Spleen (tissue), 11 donors: ENCODE measurements around the gene CNTNAP2. TPM values are rescaled to one million over a fixed set of nuclear protein-coding genes. Genes with fewer than 3 reads are reported as not detected.

Experiments
- DNase-seq: peaks from one replicate; pipeline ENCODE4 v3.0.0-alpha.2; 2020
- H3K27ac ChIP-seq, 8 donors: fragments of 200-600 bp; sonication (generic) in 7 of 8; 1 replicate in 4 of 8; 2 replicates in 4 of 8; pipeline versions ENCODE4 v1.5.0 to v1.8.0; 2016 to 2021; ENCODE audit warnings: inconsistent platforms in 4 of 8, mild to moderate bottlenecking in 4 of 8, moderate library complexity in 1 of 8
- H3K27me3 ChIP-seq, 7 donors: fragments of 200-600 bp; sonication (generic) in 6 of 7; replicated peaks in 1 of 7; 1 replicate in 4 of 7; 2 replicates in 3 of 7; pipeline versions ENCODE4 v1.5.0 to v1.8.0; 2016 to 2021; ENCODE audit warnings: inconsistent platforms in 3 of 7, mild to moderate bottlenecking in 1 of 7
- H3K36me3 ChIP-seq, 6 donors: fragments of 200-600 bp; sonication (generic) in 5 of 6; 1 replicate in 4 of 6; 2 replicates in 2 of 6; pipeline versions ENCODE4 v1.5.0 to v1.8.0; 2016 to 2021; ENCODE audit warnings: inconsistent platforms in 2 of 6
- H3K4me1 ChIP-seq, 6 donors: fragments of 200-600 bp; sonication (generic) in 5 of 6; 1 replicate in 3 of 6; 2 replicates in 3 of 6; pipeline versions ENCODE4 v1.5.0 to v1.8.0; 2016 to 2021; ENCODE audit warnings: inconsistent platforms in 3 of 6
- H3K4me3 ChIP-seq, 8 donors: fragments of 200-600 bp; sonication (generic) in 7 of 8; 1 replicate in 4 of 8; 2 replicates in 4 of 8; pipeline versions ENCODE4 v1.5.0 to v1.8.0; 2016 to 2021; ENCODE audit warnings: inconsistent platforms in 4 of 8, mild to moderate bottlenecking in 4 of 8, moderate library complexity in 2 of 8
- H3K9me3 ChIP-seq, 8 donors: fragments of 200-600 bp; sonication (generic) in 7 of 8; 1 replicate in 4 of 8; 2 replicates in 4 of 8; pipeline versions ENCODE4 v1.5.0 to v1.8.0; 2016 to 2021; ENCODE audit warnings: inconsistent platforms in 4 of 8
- POLR2A ChIP-seq, 3 donors: fragments of 450-650 bp; IDR thresholded peaks; one replicate each; pipeline ENCODE4 v1.5.1; 2017; ENCODE audit warnings: antibody characterized with exemption in 3 of 3, mild to moderate bottlenecking in 1 of 3
- POLR2AphosphoS5 ChIP-seq, 3 donors: sonication (generic); formaldehyde crosslinking; IDR thresholded peaks; one replicate each; pipeline ENCODE4 v1.5.1; 2017; ENCODE audit warnings: antibody characterized with exemption in 3 of 3
- WGBS, 5 donors: extraction: QIAGEN DNeasy Blood & Tissue Kit in 3 of 5; methylation state at CpG; one replicate each; pipeline versions ENCODE4 v1.1.5 to v1.1.7; 2013 to 2018; 5-methylcytosine and 5-hydroxymethylcytosine counted together
- intact Hi-C: fragments of 100-400 bp; cut with DNase I; formaldehyde crosslinking; loops from one replicate; pipeline ENCODE4 v1.15.0; 2023; ENCODE audit warnings: low total_unique reads
- polyA plus RNA-seq, 3 donors: library from polyadenylated mRNA; stranded (reverse); fragments of 200-250 nt; gene quantifications; one replicate each; pipeline ENCODE4 v1.2.1, GENCODE V29; 2013
- total RNA-seq, 7 donors: library from RNA; depleted of rRNA in 3 of 7; stranded (reverse); fragments of >200 nt in 3 of 7; fragmentation: NEBNext Ultra II Directional in 4 of 7; extraction: Animal tissue kit (Norgen Biotek cat#: 25700) in 4 of 7; gene quantifications; one replicate each; pipeline versions ENCODE4 v1.1.0 to v1.2.1, GENCODE V29; 2016 to 2021
- TF ChIP-seq, protein P1 (sequence below), 11 experiments: fragments of 200-600 bp in 7 of 11; fragments of 450-650 bp in 4 of 11; sonication (generic) in 4 of 11; IDR thresholded peaks in 8 of 11; conservative IDR thresholded peaks in 3 of 11; 1 replicate in 7 of 11; 2 replicates in 4 of 11; pipeline versions ENCODE4 v1.4.0 to v1.8.0; 2016 to 2021; ENCODE audit warnings: antibody characterized with exemption in 11 of 11, inconsistent platforms in 4 of 11, mild to moderate bottlenecking in 1 of 11
- donor health status: healthy with polysubstance abuse.
- donor health status: DM: no; HTN: no; CAD: no; lungs with moderate emphysema.
- donor health status: DM: no; HTN: no; CAD: no.
- donor health status: Bipolar disorder and iron deficiency.
- donor health status: healthy.
- donor health status: DM: no; HTN: no; CAD: no.
- donor health status: DM: yes; HTN: yes; CAD: no.

The CNTNAP2 gene
- total and polyA plus RNA-seq, 10 donors = 0.13 to 2.0 (median 0.82) TPM

DNA sequence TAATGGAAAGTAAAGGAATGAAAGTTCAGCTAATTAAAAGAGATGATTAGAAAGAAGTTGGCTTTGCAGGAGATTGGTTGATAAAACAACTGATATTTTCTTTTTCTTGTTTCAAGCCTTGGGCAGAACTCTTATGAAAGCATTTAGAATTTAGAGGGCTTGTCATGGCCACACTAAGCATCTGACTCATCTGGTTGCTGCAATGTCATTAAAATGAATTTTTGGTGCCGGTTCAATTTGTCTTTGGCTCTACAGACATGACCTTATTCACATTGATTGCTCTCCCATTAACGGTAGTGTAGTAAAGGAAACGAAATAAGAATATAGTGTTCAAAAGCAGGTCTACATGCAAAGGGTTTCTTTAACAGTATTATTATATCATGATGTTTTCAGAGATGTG, 1461.6 kb downstream of the CNTNAP2 start:
- H3K36me3 ChIP-seq = no peaks in the 10 kb centered on the region
- no peak for DNase-seq
- 83 to 94% (median 87%) methylated on average over 3 of the region's 3 CpGs for WGBS, 5 donors
- H3K27me3 ChIP-seq = no peaks in the 10 kb centered on the region
- no peaks in the 10 kb centered on the region for H3K9me3 ChIP-seq
- TF ChIP-seq POLR2A (IDR thresholded peaks at IDR 0.05) (no peak), POLR2AphosphoS5 (IDR thresholded peaks at IDR 0.05) (no peak)
- TF ChIP-seq, protein P1, sequence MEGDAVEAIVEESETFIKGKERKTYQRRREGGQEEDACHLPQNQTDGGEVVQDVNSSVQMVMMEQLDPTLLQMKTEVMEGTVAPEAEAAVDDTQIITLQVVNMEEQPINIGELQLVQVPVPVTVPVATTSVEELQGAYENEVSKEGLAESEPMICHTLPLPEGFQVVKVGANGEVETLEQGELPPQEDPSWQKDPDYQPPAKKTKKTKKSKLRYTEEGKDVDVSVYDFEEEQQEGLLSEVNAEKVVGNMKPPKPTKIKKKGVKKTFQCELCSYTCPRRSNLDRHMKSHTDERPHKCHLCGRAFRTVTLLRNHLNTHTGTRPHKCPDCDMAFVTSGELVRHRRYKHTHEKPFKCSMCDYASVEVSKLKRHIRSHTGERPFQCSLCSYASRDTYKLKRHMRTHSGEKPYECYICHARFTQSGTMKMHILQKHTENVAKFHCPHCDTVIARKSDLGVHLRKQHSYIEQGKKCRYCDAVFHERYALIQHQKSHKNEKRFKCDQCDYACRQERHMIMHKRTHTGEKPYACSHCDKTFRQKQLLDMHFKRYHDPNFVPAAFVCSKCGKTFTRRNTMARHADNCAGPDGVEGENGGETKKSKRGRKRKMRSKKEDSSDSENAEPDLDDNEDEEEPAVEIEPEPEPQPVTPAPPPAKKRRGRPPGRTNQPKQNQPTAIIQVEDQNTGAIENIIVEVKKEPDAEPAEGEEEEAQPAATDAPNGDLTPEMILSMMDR (IDR thresholded peaks at IDR 0.05 in 8 of 11, conservative IDR thresholded peaks at IDR 0.05 in 3 of 11) = no peak
- intact Hi-C loops = no loop called here
- H3K4me3 ChIP-seq = no peak overlapping the region
- H3K27ac ChIP-seq = no peak overlapping the region
- H3K4me1 ChIP-seq = no peaks in the 10 kb centered on the region

DNA sequence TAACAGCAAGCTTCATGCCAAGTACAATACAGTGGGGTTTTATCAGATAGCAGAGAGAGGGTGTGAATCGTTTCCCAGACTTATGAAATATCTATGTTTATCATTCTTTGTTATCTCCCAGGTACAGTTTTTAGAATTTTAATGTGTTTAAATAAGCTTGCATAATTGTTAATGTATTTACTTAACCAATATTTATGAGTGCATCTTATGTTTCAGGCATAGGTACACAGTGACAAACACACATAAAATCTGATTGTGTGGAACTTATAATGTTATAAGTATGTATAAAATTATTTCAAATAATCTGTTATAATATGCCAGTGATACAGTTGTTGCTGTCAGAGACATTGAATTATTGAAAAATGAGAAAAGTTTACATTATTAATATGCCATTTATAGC, 1462.5 kb downstream of the CNTNAP2 start:
- no peak overlapping the region for H3K4me3 ChIP-seq
- no peak for DNase-seq
- no peaks in the 10 kb centered on the region for H3K4me1 ChIP-seq
- no peaks in the 10 kb centered on the region for H3K27me3 ChIP-seq
- no peaks in the 10 kb centered on the region for H3K9me3 ChIP-seq
- no peak overlapping the region for H3K27ac ChIP-seq
- H3K36me3 ChIP-seq = no peaks in the 10 kb centered on the region
- intact Hi-C loops = no loop called here
- WGBS, 5 donors = 51 to 90% (median 77%) methylated on average over 1 of the region's 1 CpG
- no peak for TF ChIP-seq POLR2AphosphoS5 (IDR thresholded peaks at IDR 0.05)
- TF ChIP-seq, protein P1 (IDR thresholded peaks at IDR 0.05 in 8 of 11, conservative IDR thresholded peaks at IDR 0.05 in 3 of 11) = no peak
- no peak for TF ChIP-seq POLR2A (IDR thresholded peaks at IDR 0.05)

DNA sequence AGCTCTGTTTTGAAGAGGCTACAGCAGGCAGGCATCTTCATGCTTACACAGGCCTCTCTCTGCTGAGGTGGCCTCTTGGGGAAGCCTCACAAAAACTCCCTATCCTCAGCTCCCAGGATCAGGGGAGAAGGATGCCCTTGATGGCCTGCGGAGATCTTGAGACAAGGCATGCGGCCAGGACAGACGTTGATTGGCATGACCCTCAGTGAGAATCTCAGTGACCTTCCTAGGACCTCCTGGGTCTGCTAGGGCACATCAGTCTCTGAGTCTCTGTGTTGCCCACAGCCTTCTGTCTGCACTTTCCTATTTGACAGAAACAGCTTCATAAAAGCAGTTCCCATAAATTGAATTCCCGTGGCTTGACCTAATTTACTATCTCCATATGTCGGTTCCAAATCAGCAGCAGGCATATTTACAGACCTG, 1468.2 kb downstream of the CNTNAP2 start:
- H3K9me3 ChIP-seq = no peaks in the 10 kb centered on the region
- TF ChIP-seq, protein P1 (IDR thresholded peaks at IDR 0.05 in 8 of 11, conservative IDR thresholded peaks at IDR 0.05 in 3 of 11) = no peak
- TF ChIP-seq POLR2AphosphoS5 (IDR thresholded peaks at IDR 0.05) (no peak), POLR2A (IDR thresholded peaks at IDR 0.05) (no peak)
- no peak overlapping the region for H3K4me3 ChIP-seq
- DNase-seq = no peak
- intact Hi-C loops = no loop called here
- H3K4me1 ChIP-seq = no peaks in the 10 kb centered on the region
- 63 to 79% (median 69%) methylated on average over 5 of the region's 5 CpGs for WGBS, 5 donors
- H3K27ac ChIP-seq = no peak overlapping the region
- no peaks in the 10 kb centered on the region for H3K36me3 ChIP-seq
- no peaks in the 10 kb centered on the region for H3K27me3 ChIP-seq

DNA sequence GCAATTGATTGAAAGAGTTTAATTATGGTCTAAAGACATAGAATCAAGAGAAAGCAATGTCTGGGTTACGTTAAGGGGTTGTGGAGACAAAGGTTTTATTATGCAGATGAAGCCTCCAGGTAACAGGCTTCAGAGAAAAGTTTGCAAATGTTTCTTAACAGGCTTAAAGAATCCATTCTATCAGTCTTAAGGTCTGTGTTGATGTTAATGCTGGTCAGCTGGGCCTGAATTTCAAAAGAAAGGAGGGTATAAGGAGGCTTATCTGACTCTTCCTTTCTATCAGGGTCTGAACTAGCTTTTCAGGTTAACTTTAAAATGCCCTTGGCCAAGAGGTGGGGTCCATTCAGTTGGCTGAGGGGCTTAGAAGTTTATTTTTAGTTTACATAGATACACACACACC, 1469.5 kb downstream of the CNTNAP2 start:
- 3 to 90% (median 29%) methylated on average over 1 of the region's 1 CpG for WGBS, 5 donors
- no peak for TF ChIP-seq POLR2AphosphoS5 (IDR thresholded peaks at IDR 0.05)
- TF ChIP-seq, protein P1 (IDR thresholded peaks at IDR 0.05 in 8 of 11, conservative IDR thresholded peaks at IDR 0.05 in 3 of 11) = no peak
- no peak for TF ChIP-seq POLR2A (IDR thresholded peaks at IDR 0.05)
- intact Hi-C loops = no loop called here

More for the DNA sequence above, 1469.5 kb downstream of the CNTNAP2 start:
- Histone ChIP-seq H3K4me3 (no peak overlapping the region), H3K9me3 (no peaks in the 10 kb centered on the region), H3K27me3 (no peaks in the 10 kb centered on the region), H3K27ac (no peak overlapping the region), H3K36me3 (no peaks in the 10 kb centered on the region), H3K4me1 (no peaks in the 10 kb centered on the region)
- no peak for DNase-seq
